Measurements from ENCODE around the gene C1D.

Gene C1D

GRCh38 chr2:68018727-68019126 is 44.1 kb downstream of the C1D start:
- no peaks in the 10 kb centered on the region for H4K20me1 ChIP-seq (ENCODE audit: insufficient read depth)
- no peak overlapping the region for H3K4me3 ChIP-seq (IDR thresholded peaks at IDR 0.05; ENCODE audit: insufficient read depth, low read depth, low read length)
- H3K79me2 ChIP-seq (ENCODE audit: insufficient read depth, low read depth), result no peaks in the 10 kb centered on the region
- H3K9ac ChIP-seq, result no peak overlapping the region
- no peak for TF ChIP-seq CTCF (conservative IDR thresholded peaks at IDR 0.05; ENCODE audit: low read depth, low read length)
- H3K4me1 ChIP-seq (ENCODE audit: low read depth, poor library complexity, severe bottlenecking), result no peaks in the 10 kb centered on the region
- H3K4me2 ChIP-seq, result no peak overlapping the region
- H3K27me3 ChIP-seq (ENCODE audit: insufficient read depth, low read depth), result no peaks in the 10 kb centered on the region
- H3K36me3 ChIP-seq (ENCODE audit: insufficient read depth), result no peaks in the 10 kb centered on the region
- no peak overlapping the region for H3K27ac ChIP-seq
- no peak overlapping the region for H2AFZ ChIP-seq (ENCODE audit: low read depth)

- Histone ChIP-seq H3K79me2 (ENCODE audit: insufficient read depth, low read depth) (no peaks in the 10 kb centered on the region), H3K9ac (no peak overlapping the region), H3K4me2 (no peak overlapping the region), H3K36me3 (ENCODE audit: insufficient read depth) (no peaks in the 10 kb centered on the region), H4K20me1 (ENCODE audit: insufficient read depth) (no peaks in the 10 kb centered on the region), H3K27ac (no peak overlapping the region), H2AFZ (ENCODE audit: low read depth) (no peak overlapping the region), H3K27me3 (ENCODE audit: insufficient read depth, low read depth) (no peaks in the 10 kb centered on the region), H3K4me3 (IDR thresholded peaks at IDR 0.05; ENCODE audit: insufficient read depth, low read depth, low read length) (no peak overlapping the region), H3K4me1 (ENCODE audit: low read depth, poor library complexity, severe bottlenecking) (no peaks in the 10 kb centered on the region)
- TF ChIP-seq CTCF (conservative IDR thresholded peaks at IDR 0.05; ENCODE audit: low read depth, low read length), result no peak
These were observed 53.3 kb downstream of the C1D start for GRCh38 chr2:68009526-68009925.

- no peak overlapping the region for H3K4me3 ChIP-seq (IDR thresholded peaks at IDR 0.05; ENCODE audit: insufficient read depth, low read depth, low read length)
- no peak for TF ChIP-seq CTCF (conservative IDR thresholded peaks at IDR 0.05; ENCODE audit: low read depth, low read length)
- no peaks in the 10 kb centered on the region for H3K27me3 ChIP-seq (ENCODE audit: insufficient read depth, low read depth)
These were observed 62.5 kb downstream of the C1D start for GRCh38 chr2:68000170-68000825.

GRCh38 chr2:67999332-67999731 is 63.5 kb downstream of the C1D start:
- Histone ChIP-seq H4K20me1 (ENCODE audit: insufficient read depth) (no peaks in the 10 kb centered on the region), H3K79me2 (ENCODE audit: insufficient read depth, low read depth) (no peaks in the 10 kb centered on the region), H3K27ac (no peak overlapping the region), H3K9ac (no peak overlapping the region), H3K4me1 (ENCODE audit: low read depth, poor library complexity, severe bottlenecking) (no peaks in the 10 kb centered on the region), H3K36me3 (ENCODE audit: insufficient read depth) (no peaks in the 10 kb centered on the region), H3K4me2 (no peak overlapping the region), H3K27me3 (ENCODE audit: insufficient read depth, low read depth) (no peaks in the 10 kb centered on the region), H3K4me3 (IDR thresholded peaks at IDR 0.05; ENCODE audit: insufficient read depth, low read depth, low read length) (no peak overlapping the region), H2AFZ (ENCODE audit: low read depth) (no peak overlapping the region)
- no peak for TF ChIP-seq CTCF (conservative IDR thresholded peaks at IDR 0.05; ENCODE audit: low read depth, low read length)

More at GRCh38 chr2:68000170-68000825, 62.5 kb downstream of the C1D start:
- H4K20me1 ChIP-seq (ENCODE audit: insufficient read depth), result no peaks in the 10 kb centered on the region
- H3K36me3 ChIP-seq (ENCODE audit: insufficient read depth), result no peaks in the 10 kb centered on the region
- H3K9ac ChIP-seq, result no peak overlapping the region
- no peaks in the 10 kb centered on the region for H3K4me1 ChIP-seq (ENCODE audit: low read depth, poor library complexity, severe bottlenecking)
- no peak overlapping the region for H3K27ac ChIP-seq
- H3K79me2 ChIP-seq (ENCODE audit: insufficient read depth, low read depth), result no peaks in the 10 kb centered on the region
- H3K4me2 ChIP-seq, result no peak overlapping the region
- no peak overlapping the region for H2AFZ ChIP-seq (ENCODE audit: low read depth)

All from KMS-11 (cell line).